ENCODE data around the gene MARCHF3.
"Not testable (repeated sequence)": the region's sequence is repeated elsewhere in the genome, so short reads cannot be mapped to it uniquely, and the experiment has no call there.

The MARCHF3 gene

DNA sequence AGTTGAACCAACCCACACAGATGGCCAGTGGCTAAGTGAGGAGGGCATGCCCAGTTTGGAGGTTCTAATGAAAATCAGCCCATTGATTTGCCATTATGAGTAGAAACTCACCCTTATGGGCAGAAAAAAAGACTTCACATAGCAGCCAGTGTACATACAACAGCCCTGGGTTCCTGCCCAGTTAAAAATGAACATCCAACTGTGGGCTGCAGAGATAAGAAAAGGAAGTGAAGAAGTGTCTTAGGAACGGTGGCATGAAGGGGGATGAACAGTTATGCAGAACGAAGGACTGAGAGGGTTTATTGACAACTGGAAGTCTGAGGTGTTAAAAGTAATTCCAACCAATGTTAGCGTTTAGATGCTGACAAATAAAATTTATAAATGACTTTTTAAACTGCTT, 118.4 kb downstream of the MARCHF3 start:
- DNase-seq, result no peak

DNA sequence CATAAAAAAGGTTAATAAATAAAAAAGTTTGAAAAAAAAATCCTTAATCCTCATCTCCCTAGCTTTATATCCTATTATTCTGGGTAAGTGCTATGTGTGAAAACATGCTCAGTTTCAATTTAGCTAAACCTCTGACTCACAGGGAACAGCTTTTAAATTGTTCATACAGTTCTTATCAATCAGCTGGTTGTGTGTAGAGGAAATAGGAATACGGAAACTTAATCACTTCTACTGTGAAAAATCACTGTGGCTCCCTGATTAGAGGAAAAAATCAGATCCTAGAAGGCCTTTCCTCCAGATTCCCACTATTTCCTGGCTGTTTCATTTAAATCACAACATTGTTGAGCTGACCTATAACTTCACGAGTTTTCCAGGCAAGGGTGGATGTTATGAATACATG, 120.5 kb downstream of the MARCHF3 start:
- DNase-seq, result peak; percentile 15

DNA sequence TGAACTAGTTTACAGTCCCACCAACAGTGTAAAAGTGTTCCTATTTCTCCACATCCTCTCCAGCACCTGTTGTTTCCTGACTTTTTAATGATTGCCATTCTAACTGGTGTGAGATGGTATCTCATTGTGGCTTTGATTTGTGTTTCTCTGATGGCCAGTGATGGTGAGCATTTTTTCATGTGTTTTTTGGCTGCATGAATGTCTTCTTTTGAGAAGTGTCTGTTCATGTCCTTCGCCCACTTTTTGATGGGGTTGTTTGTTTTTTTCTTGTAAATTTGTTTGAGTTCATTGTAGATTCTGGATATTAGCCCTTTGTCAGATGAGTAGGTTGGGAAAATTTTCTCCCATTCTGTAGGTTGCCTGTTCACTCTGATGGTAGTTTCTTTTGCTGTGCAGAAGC, 126.0 kb downstream of the MARCHF3 start:
- not testable (repeated sequence) for DNase-seq

DNA sequence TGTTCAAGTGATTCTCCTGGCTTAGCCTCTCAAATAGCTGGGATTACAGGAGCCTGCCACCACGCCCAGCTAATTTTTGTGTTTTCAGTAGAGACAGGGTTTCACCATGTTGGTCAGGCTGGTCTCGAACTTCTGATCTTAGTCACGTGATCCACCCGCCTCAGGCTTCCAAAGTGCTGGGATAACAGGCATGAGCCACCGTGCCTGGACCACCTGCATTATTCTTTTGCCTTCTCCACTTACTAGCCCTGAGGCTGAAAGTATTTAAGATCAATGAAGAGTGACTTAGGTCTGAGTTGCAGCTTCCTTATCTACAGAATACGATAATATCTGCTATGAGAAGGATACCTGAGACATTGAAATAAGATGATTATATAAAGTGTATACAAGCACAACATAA, 129.6 kb downstream of the MARCHF3 start:
- no peak for DNase-seq

DNA sequence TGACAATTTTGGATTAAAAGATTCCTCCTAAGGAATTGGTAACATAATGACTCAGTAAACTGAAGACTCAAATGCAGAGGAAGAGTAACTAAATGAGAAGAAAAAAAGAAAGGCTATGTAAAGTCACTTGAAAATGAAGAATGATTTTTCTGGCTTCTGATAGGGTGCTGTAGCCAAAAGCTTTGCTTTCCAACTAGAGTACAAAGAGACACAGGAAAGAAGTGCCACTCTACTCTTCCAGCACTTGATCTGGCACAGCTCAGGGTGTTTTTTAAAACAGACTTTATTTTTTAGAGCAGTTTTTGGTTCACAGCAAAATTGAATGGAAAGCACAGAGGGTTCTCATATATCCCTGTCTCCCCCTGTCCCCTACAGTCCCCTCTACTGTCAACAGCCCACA, 130.9 kb downstream of the MARCHF3 start:
- DNase-seq, result no peak

DNA sequence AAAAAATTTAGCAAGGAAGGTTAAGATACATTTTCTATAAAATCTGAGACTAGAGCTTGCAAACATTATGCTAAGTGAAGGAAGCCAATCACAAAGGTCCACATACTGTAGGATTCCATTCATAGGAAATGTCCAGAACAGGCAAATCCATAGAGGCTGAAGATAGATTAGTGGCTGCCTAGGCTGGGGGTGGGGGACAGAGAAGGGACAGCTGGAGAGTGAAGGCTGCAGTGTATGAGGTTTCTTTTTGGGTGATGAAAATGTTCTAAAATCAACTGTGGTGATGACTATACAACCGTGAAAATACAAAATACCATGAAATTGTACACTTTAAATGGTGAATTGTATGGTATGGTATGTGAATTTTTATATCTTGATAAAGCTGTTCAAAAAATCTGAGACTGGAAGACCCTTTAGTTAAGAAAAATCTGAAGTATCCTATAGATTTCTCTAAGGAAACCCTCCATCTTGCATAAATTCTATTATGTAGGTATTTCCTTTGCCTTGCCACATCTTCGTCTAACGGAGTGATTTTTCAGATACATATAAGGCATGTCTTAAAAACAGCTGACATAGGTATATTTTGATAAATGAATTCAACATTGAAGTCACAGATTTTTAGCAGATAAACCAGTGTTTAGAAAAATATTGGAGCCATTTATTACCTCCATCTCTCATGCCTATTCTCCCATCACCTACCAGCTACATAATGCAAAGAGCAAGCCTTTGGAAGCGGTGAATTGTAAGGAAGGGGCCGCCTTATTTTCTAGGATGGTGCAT, 132.3 kb downstream of the MARCHF3 start:
- DNase-seq, result no peak

DNA sequence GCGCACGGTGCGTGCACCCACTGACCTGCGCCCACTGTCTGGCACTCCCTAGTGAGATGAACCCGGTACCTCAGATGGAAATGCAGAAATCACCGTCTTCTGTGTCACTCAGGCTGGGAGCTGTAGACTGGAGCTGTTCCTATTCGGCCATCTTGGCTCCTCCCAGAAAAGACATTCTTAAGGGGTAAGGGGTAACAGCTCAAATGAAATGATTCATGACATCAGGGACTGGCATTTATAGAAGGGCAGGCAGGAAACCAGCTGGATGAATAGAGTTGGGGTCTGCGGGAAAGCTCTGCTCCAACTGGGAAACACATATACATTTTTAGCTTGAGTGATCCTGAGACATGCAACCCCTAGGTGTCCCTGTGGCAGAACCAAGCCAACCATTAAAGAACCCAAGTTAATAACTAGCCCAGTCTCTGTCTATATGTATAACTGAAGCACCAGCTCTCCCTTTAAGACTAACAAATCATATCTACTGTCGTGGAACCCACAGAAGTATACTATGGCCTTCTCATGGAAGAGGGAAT, 134.1 kb downstream of the MARCHF3 start:
- no peak for DNase-seq

DNA sequence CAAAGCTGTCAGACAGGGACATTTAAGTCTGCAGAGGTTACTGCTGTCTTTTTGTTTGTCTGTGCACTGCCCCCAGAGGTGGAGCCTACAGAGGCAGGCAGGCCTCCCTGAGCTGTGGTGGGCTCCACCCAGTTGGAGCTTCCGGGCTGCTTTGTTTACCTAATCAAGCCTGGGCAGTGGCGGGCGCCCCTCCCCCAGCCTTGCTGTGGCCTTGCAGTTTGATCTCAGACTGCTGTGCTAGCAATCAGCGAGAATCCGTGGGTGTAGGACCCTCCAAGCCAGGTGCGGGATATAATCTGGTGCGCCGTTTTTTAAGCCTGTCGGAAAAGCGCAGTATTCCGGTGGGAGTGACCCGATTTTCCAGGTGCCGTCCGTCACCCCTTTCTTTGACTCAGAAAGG, 134.6 kb downstream of the MARCHF3 start:
- not testable (repeated sequence) for DNase-seq

DNA sequence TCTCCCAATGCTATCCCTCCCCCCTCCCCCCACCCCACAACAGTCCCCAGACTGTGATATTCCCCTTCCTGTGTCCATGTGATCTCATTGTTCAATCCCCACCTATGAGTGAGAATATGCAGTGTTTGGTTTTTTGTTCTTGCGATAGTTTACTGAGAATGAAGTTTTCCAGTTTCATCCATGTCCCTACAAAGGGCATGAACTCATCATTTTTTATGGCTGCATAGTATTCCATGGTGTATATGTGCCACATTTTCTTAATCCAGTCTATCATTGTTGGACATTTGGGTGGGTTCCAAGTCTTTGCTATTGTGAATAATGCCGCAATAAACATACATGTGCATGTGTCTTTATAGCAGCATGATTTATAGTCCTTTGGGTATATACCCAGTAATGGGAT, 139.9 kb downstream of the MARCHF3 start:
- DNase-seq, result not testable (repeated sequence)

DNA sequence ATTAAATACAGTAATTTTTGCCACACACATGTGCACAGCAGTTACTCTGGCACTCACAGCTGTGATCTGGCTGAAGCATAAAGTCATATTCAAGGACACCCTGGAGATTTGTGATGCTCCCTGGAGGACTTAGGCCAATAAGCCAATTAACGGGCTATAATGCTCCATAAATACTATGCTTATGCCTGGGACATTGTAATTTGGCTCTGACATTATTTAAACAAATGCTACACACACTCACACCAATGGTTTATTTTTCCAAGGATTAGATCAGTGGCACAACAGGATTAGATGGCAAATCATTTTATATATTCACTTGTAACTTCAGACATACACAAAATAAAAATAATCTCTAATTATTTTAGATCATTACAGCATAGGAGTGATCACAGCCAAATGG, 142.2 kb downstream of the MARCHF3 start:
- no peak for DNase-seq

DNA sequence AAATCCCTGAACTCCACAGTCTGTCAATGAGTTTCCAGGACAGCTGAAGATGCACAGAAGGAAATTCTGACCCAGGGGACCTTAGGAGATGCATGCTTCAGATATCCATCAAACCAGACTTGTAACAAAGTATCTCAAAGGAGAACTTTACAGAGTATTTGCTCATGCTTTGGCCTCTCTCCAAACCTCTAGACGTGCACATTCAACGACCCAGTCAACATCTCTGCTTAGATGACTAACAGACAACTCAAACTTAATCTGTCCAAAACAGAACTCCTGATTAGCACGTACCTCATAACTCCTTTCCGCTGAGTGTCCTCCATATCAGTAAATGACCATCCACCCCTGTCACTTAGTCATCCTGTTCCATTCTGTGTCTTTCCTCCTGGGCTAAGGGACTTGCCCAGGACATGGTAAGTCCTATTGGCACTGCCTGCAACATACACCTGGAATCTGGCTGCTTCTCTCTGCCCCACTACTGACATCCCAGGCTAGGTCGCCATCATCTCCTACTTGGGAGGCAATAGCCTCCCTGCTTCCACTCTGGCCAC, 146.0 kb downstream of the MARCHF3 start:
- DNase-seq, result no peak

DNA sequence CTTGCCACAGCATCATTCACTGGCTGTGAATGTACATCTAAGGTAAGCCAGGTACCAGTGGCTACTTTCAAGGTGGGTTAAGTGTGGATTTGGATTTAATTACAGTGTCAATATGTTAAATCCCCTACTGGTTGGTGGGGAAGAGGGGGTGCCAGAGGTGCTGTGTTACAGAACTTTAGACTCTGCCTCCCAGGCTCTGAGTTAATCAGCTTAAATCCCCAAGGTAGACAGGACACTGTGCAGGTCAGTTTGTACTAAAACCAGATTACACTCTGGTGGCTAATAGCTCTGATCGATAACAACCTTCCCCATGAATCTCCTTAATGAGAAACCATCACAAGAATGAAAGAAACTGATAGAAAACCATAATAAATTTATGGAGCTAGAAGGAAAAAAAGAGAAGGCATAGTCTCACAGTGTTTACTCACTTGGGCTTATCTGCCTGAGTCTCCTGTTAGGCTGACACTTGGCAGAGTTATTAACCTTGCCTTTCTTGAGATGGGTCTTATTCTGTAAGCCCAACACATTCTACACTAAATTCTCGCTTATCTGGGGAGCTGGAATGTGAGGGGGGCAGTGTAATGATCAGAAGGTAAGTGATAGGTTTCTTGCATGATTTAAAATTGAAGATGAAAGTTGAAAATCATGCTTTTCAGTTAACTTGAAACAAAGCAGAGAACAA, 146.7 kb downstream of the MARCHF3 start:
- DNase-seq, result no peak

DNA sequence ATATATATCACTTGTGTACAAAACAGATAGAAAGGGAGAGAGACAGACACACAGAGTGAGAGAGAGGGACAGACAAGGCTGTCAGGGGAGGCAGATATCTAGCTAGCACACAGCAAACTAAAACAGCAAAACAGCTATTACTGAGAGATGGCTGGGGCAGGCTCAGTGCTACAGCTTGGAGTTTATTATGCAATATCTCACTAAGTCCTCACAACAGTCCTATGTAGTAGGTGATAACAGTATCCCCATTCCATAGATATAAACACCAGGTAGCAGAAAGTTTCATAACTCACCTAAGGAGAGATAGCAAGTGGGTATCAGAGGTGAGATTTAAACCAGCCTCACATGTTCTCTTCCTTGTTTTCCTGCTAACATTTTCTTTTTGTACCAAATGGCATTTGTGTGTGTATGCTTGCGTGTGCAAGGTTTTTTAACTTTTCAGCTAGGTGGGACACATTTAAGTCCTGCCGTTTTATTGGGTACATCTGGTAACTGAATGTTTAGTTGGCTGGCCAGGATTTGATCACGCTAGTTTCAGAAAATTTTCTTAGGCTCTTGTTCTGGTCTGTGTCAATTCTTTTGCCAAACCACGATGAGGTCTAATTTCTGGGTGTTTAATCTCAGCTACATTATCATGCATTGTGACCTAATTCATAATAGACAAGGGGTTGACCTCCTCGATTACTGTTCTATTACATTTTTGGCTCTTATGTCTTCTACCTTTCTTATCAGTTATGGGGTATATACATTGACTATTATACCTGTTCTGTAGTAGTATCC, 148.3 kb downstream of the MARCHF3 start:
- DNase-seq, result no peak

DNA sequence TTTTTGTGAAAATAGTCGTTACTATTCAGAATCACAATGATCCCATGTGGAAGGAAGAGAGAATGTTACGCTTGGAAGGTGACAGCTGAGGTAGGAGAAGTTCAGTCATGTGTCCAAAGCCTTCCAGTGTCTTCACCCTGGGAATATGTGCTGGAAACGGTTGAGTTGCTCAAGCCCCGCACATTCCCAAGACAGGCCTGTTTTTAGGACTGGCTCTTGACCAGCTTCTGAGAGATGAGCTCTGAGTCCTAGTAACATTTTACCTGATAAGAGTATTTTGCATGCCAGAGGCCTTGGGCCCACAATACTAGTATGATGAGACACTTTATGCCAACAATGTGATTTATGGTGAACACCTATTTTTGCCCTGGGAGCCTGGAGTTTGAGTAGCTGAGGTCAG, 151.7 kb downstream of the MARCHF3 start:
- no peak for DNase-seq

DNA sequence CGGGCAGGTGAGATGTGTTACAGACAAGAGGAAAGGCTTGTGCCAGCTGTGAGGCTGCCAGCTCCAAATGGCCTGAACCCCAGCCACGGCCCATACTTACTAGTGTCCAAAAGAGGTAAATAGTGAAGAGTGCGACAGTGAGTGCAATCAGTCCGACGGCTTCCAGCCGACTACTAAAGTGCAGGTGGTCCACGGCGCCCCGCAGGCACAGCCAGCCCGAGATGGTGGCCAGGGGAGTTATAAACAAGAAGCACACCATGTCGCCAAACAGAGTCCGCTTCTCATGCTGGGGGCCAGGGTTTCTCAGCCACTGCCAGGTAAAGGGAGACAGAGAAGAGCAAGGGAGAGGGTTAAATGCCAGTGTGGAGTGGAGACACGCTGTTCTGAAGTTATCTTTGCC, 152.3 kb downstream of the MARCHF3 start:
- DNase-seq, result no peak

DNA sequence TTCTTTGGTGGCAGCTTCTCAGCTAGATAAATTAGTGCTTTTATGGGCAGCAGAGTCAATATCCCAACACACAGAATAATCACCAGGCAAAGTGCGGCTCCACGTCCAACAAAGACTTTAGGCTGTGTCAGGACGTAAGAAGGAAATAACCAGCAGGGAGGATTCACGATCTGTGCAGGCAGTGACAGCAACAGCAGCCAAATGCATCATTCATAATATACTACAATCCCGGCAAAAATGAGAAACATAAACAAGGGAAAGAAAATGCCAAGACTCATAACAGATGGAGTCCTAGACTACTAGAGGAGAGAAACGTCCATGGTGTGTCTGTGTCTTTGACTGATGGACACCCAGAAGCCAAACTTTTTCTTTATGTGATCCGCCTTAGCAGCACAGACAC, 152.8 kb downstream of the MARCHF3 start:
- no peak for DNase-seq

DNA sequence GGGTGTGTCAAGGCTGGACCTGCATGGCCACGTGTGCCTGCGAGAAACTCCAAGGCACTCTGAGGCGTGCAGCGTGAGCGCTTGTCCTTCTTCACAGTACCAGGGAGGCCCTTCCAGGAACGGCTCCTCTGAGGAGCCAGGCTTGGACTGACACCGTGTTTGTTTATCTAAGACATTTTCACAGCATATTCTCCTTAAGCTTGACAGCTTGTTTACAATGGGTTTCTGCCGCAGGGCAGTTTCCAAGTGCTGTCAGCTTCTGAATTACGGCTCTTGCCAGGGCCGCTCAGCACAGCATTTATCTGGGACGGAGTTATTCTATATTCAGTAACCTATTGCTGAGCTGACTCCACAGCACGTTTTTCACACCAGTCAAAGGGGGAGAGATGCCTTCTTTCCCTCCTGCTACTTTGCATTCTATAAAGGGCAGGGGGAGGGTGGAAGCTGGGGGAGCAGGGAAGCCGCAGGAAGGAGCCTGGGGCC, 155.0 kb downstream of the MARCHF3 start:
- no peak for DNase-seq

DNA sequence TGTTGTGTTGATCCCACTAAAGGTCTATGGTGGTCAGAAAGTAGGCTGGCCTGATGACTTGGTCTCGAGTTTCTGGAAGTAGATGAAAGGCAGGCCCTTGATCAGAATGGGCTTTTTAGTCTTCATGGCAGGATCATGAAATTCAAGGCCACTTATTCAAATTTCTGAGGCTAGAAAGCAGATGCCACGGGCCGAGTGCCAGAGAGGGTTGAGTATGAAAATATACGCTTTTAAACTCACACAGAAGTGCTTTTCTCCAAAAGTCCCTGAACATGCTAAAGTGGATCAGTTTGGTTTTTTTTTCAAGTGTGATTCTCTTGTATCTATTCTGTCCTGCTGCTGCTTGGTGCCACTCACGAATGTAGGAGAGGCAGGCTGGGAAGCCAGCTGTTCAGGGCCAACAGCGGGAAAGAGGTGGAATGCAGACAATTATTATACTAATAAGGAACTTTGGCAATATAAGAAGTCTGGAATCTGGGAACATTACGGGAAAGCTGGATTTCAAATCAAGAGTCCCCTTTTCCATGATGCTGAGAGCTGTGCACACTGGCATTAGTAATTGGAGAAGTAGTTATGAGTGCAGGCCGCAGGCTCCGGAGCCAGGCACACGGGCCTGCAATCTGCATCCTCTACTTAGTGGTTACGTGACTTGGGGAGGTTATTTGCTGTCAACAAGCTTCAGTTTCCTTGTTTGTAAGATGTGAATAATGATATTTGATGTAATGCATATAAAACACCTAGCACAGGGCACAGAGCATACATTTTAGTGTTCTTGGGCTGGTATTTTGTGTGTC, 157.6 kb downstream of the MARCHF3 start:
- no peak for DNase-seq

DNA sequence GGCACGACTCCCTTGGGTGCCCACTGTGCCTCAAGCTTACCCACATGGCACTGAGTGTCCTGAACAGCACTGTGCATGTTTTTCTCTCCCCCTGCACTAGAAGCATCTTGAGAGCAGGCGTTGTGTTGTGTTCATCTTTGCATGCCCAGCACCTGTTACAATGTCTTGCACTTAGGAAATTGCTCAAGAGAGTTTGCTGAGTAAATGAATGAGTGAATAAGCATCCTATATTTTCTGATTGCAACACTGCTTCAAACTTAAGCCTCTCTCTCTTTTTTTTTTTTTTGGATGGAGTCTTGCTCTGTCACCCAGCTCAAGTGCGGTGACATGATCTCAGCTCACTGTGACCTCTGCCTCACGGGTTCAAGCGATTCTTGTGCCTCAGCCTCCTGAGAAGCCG, 158.9 kb downstream of the MARCHF3 start:
- DNase-seq, result peak; percentile 29

DNA sequence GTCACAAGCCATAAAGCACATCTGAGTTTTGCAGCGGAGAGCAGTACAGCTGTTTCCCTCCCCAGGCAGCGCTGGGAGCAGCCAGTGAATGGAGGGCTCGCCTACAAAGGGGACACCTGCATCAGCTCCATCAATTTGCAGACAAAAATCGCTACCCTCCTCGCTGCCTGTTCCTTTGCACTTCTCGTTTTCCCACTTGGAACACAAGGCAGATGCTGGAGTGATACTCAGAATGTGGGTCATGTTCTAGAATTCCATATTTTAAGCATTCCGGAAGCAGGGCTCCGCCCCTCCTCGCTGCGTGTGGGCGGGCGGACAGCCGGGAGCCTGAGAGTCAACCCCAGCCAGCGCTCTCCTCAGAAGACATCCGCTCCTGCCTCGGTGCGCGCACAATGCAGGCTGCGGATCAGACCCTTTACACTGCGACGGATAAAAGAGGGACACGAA, 161.3 kb downstream of the MARCHF3 start:
- peak; percentile 22 for DNase-seq

DNA sequence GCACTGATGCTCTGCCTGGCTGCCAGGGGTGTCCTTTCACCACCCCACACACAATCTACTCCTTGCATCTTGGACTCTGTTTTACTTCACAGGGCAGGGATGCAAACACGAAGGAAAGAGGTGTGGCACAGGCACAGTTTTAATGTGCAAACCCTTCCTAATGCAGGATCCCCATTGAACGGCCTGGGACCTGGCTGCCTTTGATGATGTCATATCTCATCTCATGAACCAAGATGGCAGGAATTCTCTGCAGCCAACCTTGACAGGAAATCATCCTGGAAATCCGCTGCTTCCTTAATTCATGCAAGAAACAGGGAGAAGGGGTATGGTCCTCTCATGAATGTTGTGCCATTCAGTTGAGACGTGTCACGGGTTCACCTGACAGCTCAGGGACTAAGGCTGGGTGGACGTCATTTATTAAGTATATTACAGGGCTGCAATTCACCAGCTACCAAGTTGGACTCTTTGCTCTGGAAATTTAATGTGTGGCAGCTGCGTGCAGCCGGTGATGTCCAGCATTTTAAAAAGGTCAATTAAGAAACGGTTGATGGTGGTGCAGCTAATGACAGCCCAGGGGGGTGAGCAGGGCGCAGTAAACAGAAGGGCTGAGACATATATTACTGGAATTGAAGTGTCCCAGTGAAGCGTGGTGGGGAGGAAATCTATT, 161.9 kb downstream of the MARCHF3 start:
- no peak for DNase-seq
